Spinal cord (tissue), 10 donors: Measurements from ENCODE around the gene INPP4A. TPM values are rescaled to one million over a fixed set of nuclear protein-coding genes. Genes with fewer than 3 reads are reported as not detected.

Experiments used
- DNase-seq, 6 donors: peaks; one replicate each; pipeline versions ENCODE4 v3.0.0 to v3.0.0-alpha.2; 2013 to 2015; ENCODE audit warnings: low spot score in 6 of 6, low read depth in 4 of 6
- H3K27ac ChIP-seq: one replicate; pipeline ENCODE4 v1.5.1; 2013; ENCODE audit warnings: low read depth, low read length, control low read depth
- H3K27me3 ChIP-seq: one replicate; pipeline ENCODE4 v1.6.1; 2013; ENCODE audit warnings: low read length; ENCODE audit not compliant: control insufficient read depth, insufficient read depth
- H3K36me3 ChIP-seq: one replicate; pipeline ENCODE4 v1.6.1; 2013; ENCODE audit warnings: low read length; ENCODE audit not compliant: control insufficient read depth, insufficient read depth
- H3K4me1 ChIP-seq: one replicate; pipeline ENCODE4 v1.6.1; 2013; ENCODE audit warnings: low read length; ENCODE audit not compliant: control insufficient read depth, insufficient read depth
- H3K4me3 ChIP-seq: one replicate; pipeline ENCODE4 v1.5.1; 2013; ENCODE audit warnings: low read depth, low read length, control low read depth
- H3K9me3 ChIP-seq: one replicate; pipeline ENCODE4 v1.6.1; 2013; ENCODE audit warnings: low read length; ENCODE audit not compliant: control insufficient read depth, insufficient read depth
- WGBS: methylation state at CpG from one replicate; pipeline ENCODE4 v1.1.5; 2013; ENCODE audit warnings: missing lambda C conversion rate; ENCODE audit not compliant: insufficient coverage; 5-methylcytosine and 5-hydroxymethylcytosine counted together
- polyA plus RNA-seq, 2 donors: library from polyadenylated mRNA; unstranded; fragments of 120-200 nt; gene quantifications; one replicate each; pipeline ENCODE4 v1.2.1, GENCODE V29; 2013; ENCODE audit not compliant: insufficient read length in 2 of 2
- total RNA-seq, 2 donors: library from RNA; depleted of rRNA in 1 of 2; stranded (reverse); fragments of 120-200 nt in 1 of 2; fragments of >200 nt in 1 of 2; gene quantifications; one replicate each; pipeline versions ENCODE4 v1.2.3 to v1.2.4, GENCODE V29; 2013 to 2014
- donor health status: healthy.

INPP4A gene
- total and polyA plus RNA-seq, 4 donors = 31.2 to 55.0 (median 42.0) TPM

DNA sequence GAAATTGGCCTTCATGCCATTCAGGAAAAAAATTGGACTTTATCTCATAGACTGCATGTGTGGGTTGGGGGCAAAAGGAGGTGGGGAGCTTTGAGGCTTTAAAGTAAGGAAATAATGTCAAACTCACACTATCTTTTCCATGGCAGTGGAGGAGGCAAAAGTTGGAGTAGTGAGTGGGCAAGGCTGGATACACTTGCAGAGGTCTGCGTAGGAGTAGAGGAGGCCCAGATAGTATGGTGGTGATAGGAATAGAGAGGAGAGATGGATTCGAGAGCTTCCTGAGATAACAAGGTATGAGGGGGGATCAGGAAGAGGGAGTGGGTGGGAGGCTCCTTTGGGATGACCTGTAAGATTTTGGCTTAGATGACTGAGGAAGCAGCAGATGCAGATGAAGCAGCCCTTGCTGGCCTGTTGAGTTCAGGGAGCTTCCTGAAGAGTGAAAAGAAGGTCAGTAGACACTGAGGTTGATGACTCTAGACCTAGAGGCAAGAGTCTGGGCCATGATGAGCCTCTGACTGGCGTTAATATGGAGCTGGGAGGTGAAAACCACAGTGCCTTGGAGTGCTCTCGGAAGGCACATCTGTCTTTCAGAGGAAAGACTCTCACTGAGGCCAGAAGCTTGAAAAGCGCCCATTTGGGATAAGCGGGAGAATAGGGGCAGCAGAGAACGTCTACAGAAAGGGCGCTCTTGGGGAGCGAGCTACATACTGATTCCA, 169.5 kb downstream of the INPP4A start:
- DNase-seq = no peak
- Histone ChIP-seq H3K36me3 (peaks cover 21% of the 10 kb centered on the region), H3K27ac (no peak overlapping the region), H3K27me3 (no peaks in the 10 kb centered on the region), H3K9me3 (no peaks in the 10 kb centered on the region), H3K4me3 (no peak overlapping the region), H3K4me1 (peaks cover 11% of the 10 kb centered on the region)
- 95% methylated on average over 8 of the region's 9 CpGs for WGBS

DNA sequence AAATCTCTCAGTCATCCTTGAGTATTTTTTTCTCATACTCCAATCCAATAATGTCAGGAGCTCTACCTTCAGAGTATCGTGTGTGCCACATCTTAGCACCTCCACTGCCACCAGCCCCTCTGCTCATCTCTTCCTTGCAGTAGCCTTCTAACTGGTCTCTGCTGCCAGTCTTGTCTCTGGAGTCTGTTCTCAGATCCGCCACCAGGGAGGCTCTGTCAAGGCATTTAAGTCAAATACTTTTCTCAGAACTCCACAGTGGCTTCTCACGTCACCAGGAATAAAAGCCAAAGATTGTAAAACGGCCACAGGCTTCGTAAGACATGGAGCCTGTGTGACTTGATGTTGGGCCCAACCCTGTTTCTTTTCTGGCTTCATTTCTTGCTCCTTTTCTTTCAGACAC, 170.8 kb downstream of the INPP4A start:
- Histone ChIP-seq H3K27me3 (no peaks in the 10 kb centered on the region), H3K4me1 (peaks cover under 1% of the 10 kb centered on the region), H3K27ac (no peak overlapping the region), H3K9me3 (no peaks in the 10 kb centered on the region), H3K4me3 (no peak overlapping the region), H3K36me3 (peaks cover 19% of the 10 kb centered on the region)
- no peak for DNase-seq
- WGBS = 71% methylated on average over 5 of the region's 5 CpGs

DNA sequence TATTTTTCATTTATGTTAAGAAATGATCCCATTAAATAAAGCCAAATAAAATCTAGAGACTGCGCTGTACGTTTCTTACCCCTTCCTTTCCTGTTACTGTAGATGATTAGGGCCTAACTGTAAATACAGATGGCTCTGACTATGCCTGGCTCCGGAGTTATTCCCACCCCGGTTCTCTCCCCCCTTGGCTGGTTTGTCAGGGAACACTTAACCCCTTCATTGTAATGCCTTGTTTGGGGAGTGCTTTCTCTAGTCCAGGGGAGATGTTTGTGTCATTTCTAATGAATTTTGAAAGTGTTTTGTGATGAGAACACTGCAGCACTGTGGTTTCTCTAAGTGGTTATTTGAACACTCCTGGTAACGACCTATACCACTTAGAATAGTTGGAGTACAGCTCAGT, 172.5 kb downstream of the INPP4A start:
- peaks cover 18% of the 10 kb centered on the region for H3K36me3 ChIP-seq
- H3K4me1 ChIP-seq = no peaks in the 10 kb centered on the region
- no CpG with 5 or more reads among the region's 5 CpGs for WGBS

GRCh38 chr2:98623657-98624056, 179.0 kb downstream of the INPP4A start:
- no peak for DNase-seq
- Histone ChIP-seq H3K36me3 (no peaks in the 10 kb centered on the region), H3K4me1 (no peaks in the 10 kb centered on the region), H3K27ac (no peak overlapping the region), H3K9me3 (no peaks in the 10 kb centered on the region), H3K27me3 (no peaks in the 10 kb centered on the region), H3K4me3 (no peak overlapping the region)
- 73% methylated on average over 3 of the region's 5 CpGs for WGBS

More for the DNA sequence above, 172.5 kb downstream of the INPP4A start:
- Histone ChIP-seq H3K4me3 (no peak overlapping the region), H3K9me3 (no peaks in the 10 kb centered on the region), H3K27me3 (no peaks in the 10 kb centered on the region), H3K27ac (no peak overlapping the region)
- no peak for DNase-seq

DNA sequence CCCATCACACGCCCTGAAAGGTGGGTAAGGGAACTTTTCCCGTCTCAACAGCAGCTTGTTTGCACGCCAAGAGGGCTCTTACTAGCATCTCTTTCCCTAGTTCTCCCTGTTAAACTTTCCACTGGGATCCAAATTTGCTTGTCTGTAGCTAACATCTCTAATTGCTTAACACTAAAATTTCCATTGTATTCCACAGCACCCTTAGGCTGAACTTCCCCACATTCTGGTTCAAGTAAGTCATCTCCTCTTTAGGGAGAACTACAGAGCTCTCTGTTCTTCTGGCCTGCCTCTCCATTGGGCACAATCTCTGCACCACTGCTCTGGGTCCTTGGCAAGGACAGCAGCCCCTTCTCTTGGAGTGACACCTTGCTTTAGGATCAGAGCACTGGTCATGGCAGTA, 187.7 kb downstream of the INPP4A start:
- no peaks in the 10 kb centered on the region for H3K27me3 ChIP-seq
- no peak overlapping the region for H3K27ac ChIP-seq
- no peak for DNase-seq
- no peaks in the 10 kb centered on the region for H3K4me1 ChIP-seq
- H3K36me3 ChIP-seq = peaks cover 37% of the 10 kb centered on the region
- no peak overlapping the region for H3K4me3 ChIP-seq
- WGBS = 87% methylated on average over 3 of the region's 3 CpGs
- no peaks in the 10 kb centered on the region for H3K9me3 ChIP-seq

- DNase-seq = no peak
- Histone ChIP-seq H3K4me1 (no peaks in the 10 kb centered on the region), H3K27me3 (no peaks in the 10 kb centered on the region), H3K36me3 (peaks cover 45% of the 10 kb centered on the region), H3K9me3 (no peaks in the 10 kb centered on the region), H3K4me3 (no peak overlapping the region), H3K27ac (no peak overlapping the region)
- 70% methylated on average over 7 of the region's 9 CpGs for WGBS
Measured at GRCh38 chr2:98634406-98635092, 189.9 kb downstream of the INPP4A start.

- H3K4me1 ChIP-seq = no peaks in the 10 kb centered on the region
- 85% methylated on average over 4 of the region's 10 CpGs for WGBS
- no peak for DNase-seq
- no peak overlapping the region for H3K4me3 ChIP-seq
- peaks cover 23% of the 10 kb centered on the region for H3K36me3 ChIP-seq
- H3K27me3 ChIP-seq = no peaks in the 10 kb centered on the region
- no peaks in the 10 kb centered on the region for H3K9me3 ChIP-seq
- H3K27ac ChIP-seq = no peak overlapping the region
Measured at GRCh38 chr2:98637401-98638147, 192.9 kb downstream of the INPP4A start.

GRCh38 chr2:98643496-98644100, 198.9 kb downstream of the INPP4A start:
- peaks cover 15% of the 10 kb centered on the region for H3K36me3 ChIP-seq
- no peak overlapping the region for H3K27ac ChIP-seq
- no peaks in the 10 kb centered on the region for H3K27me3 ChIP-seq
- H3K4me3 ChIP-seq = no peak overlapping the region
- WGBS = 95% methylated on average over 2 of the region's 5 CpGs
- H3K4me1 ChIP-seq = no peaks in the 10 kb centered on the region
- H3K9me3 ChIP-seq = no peaks in the 10 kb centered on the region
- no peak for DNase-seq
